ENCODE results near the gene MYF5.
"Not testable (repeated sequence)": the region's sequence is repeated elsewhere in the genome, so short reads cannot be mapped to it uniquely, and the experiment has no call there.

MYF5 gene

GRCh38 chr12:80716696-80717469, at the start of gene MYF5:
TSS of gene MYF5 (plus strand) at chr12:80716912. CDS start at chr12:80717064, 152 bp downstream.
- no peak for DNase-seq (ENCODE audit: low read depth in 3 of 3, low spot score in 1 of 3)

GRCh38 chr12:80670214-80670613, 46.5 kb upstream of the MYF5 start:
- no peak for DNase-seq (ENCODE audit: low read depth in 3 of 3, low spot score in 1 of 3)

GRCh38 chr12:80676042-80676636, 40.6 kb upstream of the MYF5 start:
- DNase-seq (ENCODE audit: low read depth in 3 of 3, low spot score in 1 of 3) = not testable (repeated sequence)

GRCh38 chr12:80676856-80677255, 39.9 kb upstream of the MYF5 start:
- DNase-seq (ENCODE audit: low read depth in 3 of 3, low spot score in 1 of 3) = no peak

- no peak for DNase-seq (ENCODE audit: low read depth in 3 of 3, low spot score in 1 of 3)
Observed at GRCh38 chr12:80677994-80678393, 38.7 kb upstream of the MYF5 start.

- no peak for DNase-seq (ENCODE audit: low read depth in 3 of 3, low spot score in 1 of 3)
Observed at GRCh38 chr12:80679346-80680131, 37.2 kb upstream of the MYF5 start.

DNA sequence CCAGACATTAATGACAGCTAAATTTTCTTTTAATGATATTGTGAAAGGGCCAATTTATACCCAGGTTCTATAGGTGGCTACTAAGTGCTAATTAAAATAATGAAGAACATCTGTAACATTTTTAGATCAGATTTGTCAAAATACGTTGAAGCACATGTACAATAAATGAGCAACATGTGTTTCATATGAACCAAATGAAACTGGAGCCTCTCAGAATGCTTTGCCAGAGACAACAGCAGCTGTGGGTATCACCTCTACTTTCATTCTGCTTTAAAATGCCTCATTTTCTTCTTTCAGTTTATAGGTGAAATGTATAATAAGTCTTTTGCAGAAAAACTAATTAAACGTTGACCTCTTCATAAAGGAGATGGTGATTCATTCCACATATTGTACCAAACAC, 35.4 kb upstream of the MYF5 start:
- no peak for DNase-seq (ENCODE audit: low read depth in 3 of 3, low spot score in 1 of 3)

DNA sequence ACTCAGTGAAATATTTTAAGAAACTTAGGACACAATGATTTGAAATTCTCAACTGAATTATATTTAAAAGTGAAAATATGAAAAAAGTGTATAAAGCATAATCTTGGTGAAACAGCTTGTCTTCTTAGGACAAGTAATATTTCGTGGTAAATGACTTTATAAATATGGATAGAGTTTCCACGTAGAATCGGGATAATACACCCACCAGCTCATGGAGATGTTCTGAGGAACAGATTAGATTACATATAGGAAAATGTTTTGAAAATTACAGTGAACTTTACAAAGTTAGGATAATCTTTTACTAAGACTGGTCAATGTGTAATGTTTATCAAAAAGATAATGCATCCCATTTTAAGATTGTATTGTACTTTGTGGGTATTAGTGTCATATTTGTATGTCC, 34.9 kb upstream of the MYF5 start:
- DNase-seq (ENCODE audit: low read depth in 3 of 3, low spot score in 1 of 3) = no peak

DNA sequence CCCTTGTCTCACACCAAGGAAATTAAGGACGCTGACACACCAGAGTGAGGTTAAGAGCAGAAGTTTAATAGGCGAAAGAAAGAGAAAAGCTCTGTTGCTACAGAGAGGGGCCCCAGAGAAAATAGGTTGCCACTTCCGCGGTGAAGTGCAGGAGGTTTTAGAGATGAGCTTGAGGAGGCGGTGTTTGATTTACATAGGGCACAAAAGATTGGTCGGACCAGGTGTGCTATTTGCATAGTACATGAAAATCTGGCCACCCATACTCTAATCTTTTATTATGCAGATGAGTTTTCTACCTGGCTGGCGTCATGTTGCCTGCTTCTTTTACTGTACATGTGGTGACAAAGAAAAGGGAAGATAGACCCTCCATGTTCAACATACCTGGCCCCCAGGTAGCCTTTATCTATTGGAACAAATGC, 32.6 kb upstream of the MYF5 start:
- no peak for DNase-seq (ENCODE audit: low read depth in 3 of 3, low spot score in 1 of 3)

- DNase-seq (ENCODE audit: low read depth in 3 of 3, low spot score in 1 of 3) = no peak
Observed at GRCh38 chr12:80690090-80690489, 26.6 kb upstream of the MYF5 start.

GRCh38 chr12:80690513-80690912, 26.2 kb upstream of the MYF5 start:
- no peak for DNase-seq (ENCODE audit: low read depth in 3 of 3, low spot score in 1 of 3)

DNA sequence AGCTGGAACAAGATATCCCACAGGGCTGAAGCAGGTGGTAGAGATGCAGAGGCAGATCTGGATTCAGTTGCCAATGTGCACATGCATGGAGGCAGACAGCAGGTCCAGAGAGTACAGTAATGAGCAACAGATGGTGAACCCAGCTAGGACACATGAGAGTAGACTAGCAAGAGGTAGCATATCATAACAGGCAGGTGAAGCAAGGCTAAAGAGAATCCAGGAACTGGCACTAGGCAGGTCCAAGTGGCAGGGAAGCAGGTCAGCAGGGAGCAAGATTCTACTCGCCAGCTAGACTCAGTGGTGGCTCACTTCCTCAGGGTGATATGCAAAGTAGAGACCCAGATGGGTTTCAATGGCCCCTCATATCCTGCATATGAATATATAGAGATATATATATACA, 24.6 kb upstream of the MYF5 start:
- DNase-seq (ENCODE audit: low read depth in 3 of 3, low spot score in 1 of 3) = no peak

DNA sequence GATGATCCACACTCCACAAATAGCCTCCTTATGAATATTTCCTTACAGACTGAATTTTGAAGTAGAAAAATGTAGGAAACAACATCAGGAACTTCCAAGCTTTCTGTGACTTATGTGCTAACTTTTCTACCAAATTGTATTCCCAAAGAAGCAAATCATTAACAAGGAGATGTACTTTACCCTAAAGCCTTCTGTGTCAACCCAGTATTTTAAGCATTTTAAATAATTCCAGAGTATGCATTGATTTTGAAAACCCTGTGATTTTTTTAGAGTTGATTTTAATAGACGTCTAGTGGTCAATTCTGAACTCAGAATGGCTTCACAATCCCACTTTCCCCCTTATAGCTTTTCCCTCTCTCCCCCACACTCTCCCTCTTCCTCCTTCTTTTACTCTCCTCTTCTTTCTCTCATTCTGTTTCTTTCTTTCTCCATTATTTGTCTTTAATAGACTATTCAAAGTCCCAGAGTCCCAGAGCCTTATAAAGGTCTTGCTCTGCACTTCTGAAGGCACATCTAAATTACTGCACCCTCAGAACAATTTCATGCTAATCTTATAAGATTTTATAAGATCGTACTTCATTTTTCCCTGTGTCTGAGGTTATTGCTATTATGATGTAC, 19.3 kb upstream of the MYF5 start:
- DNase-seq (ENCODE audit: low read depth in 3 of 3, low spot score in 1 of 3) = no peak

- DNase-seq (ENCODE audit: low read depth in 3 of 3, low spot score in 1 of 3) = no peak
Observed at GRCh38 chr12:80698256-80698655, 18.5 kb upstream of the MYF5 start.

- DNase-seq (ENCODE audit: low read depth in 3 of 3, low spot score in 1 of 3) = no peak
Observed at GRCh38 chr12:80698847-80699542, 17.7 kb upstream of the MYF5 start.

DNA sequence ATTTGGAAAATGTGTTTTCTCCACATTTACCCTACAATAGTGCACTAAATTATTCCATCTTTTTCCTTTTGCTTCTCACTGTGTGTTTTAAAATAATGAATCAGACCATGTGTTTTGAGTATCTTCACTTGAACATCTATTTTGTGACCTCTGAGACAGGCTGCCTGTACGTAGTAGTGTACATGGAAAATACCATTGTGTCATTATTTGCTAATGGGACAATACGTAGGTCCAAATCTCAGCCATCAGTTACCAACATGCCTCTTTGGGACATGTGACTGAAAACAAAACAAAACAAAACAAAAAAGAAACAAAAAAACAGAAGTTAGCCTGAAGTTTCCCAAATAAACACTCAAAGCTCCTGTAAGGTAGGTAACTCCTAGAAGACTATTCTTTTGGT, 16.4 kb upstream of the MYF5 start:
- DNase-seq (ENCODE audit: low read depth in 3 of 3, low spot score in 1 of 3) = no peak

GRCh38 chr12:80701388-80701787, 15.3 kb upstream of the MYF5 start:
- no peak for DNase-seq (ENCODE audit: low read depth in 3 of 3, low spot score in 1 of 3)

DNA sequence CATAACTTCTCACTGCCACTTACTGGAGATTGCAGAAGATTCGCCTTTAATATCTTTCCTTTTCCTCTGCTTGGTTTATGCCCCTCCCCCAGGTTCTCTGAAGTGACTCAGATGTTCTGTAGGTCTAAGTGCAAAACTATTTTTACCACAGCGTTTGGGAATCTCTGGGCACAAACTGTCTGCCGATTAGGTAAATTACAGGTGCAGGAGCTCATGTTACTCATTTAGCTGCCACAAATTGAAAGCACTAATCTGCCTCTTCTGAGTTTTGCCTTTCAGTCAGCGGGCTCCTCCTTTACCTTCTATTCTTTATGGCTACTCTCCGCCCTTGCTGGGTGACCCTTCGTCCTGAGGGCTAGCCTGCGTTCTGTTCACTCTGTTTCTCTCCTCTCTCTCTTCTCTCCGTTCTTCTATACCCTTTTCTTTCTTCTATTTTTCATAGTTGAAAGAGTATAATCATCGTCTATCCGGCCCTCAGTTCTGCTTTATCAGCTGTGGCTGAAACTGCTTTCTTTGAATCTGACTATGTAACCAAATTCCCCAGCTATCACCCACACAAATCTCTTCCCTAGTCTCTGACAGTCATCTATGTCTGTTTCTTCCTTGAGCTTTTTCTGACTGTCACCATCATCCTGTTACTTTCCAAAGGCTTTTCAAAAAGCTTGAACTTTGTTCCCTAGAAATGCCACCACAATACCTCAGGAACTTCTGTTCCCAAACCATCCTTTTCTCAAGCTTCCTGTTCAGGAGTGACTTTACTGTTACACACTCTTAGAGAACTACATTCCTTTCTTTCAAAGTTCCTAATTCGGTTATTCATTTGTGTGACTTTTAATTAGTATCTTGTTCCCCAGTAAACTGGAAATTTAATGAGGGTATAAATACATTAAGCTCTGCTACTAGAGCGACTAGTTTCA, 13.6 kb upstream of the MYF5 start:
- no peak for DNase-seq (ENCODE audit: low read depth in 3 of 3, low spot score in 1 of 3)

DNA sequence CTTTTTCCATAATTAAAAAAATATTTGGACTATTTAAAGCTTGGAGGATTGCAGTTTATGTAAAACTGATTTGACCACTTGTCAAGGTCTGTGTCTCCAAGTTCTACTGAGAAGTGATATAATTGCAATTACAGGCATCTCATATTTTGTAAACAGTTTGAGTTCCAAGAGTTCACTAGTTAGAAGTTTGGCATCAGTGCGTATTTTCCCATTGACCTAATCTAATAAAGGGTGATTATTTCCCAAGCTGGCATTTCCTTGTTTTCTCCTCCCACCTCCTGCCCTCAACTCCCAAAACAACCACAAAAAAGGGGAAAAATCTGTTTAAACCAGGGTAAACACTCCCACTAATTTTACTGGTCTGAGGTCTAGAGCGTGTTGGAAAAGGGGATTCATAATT, 12.3 kb upstream of the MYF5 start:
- DNase-seq (ENCODE audit: low read depth in 3 of 3, low spot score in 1 of 3) = no peak
